Neural cell (in vitro differentiated cells): ENCODE measurements around the gene S100A11.

Experiments
- EP300 ChIP-seq: fragments of 450-650 bp; conservative IDR thresholded peaks from 2 replicates; pipeline ENCODE4 v1.6.1; 2014; ENCODE audit warnings: antibody characterized with exemption, mild to moderate bottlenecking, moderate library complexity; ENCODE audit not compliant: poor library complexity, severe bottlenecking
- EZH2 ChIP-seq: fragments of 200-600, 300-800 bp; shearing (Covaris generic), sonication (generic); IDR thresholded peaks from 2 replicates; pipeline ENCODE4 v1.6.1; 2014; ENCODE audit warnings: antibody characterized with exemption, low read length, borderline replicate concordance, mild to moderate bottlenecking; ENCODE audit not compliant: insufficient read depth, poor library complexity, severe bottlenecking
- POLR2AphosphoS5 ChIP-seq: IDR thresholded peaks from 2 replicates; pipeline ENCODE4 v1.6.1; 2012
- RAD21 ChIP-seq: fragments of 450-650 bp; conservative IDR thresholded peaks from 2 replicates; pipeline ENCODE4 v1.6.1; 2014; ENCODE audit warnings: antibody characterized with exemption, mild to moderate bottlenecking, moderate library complexity
- TF ChIP-seq, protein P1 (sequence below): fragments of 450-650 bp; IDR thresholded peaks from 2 replicates; pipeline ENCODE4 v1.5.1; 2014; ENCODE audit warnings: antibody characterized with exemption, mild to moderate bottlenecking, moderate library complexity; ENCODE audit not compliant: poor library complexity, severe bottlenecking
- TF ChIP-seq, protein P2 (sequence below): IDR thresholded peaks from 2 replicates; pipeline ENCODE4 v1.6.1; 2012; ENCODE audit warnings: borderline replicate concordance

GRCh38 chr1:152002960-152003359, 33.8 kb downstream of the S100A11 start:
- TF ChIP-seq, protein P1, sequence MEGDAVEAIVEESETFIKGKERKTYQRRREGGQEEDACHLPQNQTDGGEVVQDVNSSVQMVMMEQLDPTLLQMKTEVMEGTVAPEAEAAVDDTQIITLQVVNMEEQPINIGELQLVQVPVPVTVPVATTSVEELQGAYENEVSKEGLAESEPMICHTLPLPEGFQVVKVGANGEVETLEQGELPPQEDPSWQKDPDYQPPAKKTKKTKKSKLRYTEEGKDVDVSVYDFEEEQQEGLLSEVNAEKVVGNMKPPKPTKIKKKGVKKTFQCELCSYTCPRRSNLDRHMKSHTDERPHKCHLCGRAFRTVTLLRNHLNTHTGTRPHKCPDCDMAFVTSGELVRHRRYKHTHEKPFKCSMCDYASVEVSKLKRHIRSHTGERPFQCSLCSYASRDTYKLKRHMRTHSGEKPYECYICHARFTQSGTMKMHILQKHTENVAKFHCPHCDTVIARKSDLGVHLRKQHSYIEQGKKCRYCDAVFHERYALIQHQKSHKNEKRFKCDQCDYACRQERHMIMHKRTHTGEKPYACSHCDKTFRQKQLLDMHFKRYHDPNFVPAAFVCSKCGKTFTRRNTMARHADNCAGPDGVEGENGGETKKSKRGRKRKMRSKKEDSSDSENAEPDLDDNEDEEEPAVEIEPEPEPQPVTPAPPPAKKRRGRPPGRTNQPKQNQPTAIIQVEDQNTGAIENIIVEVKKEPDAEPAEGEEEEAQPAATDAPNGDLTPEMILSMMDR = no peak
- TF ChIP-seq POLR2AphosphoS5 (no peak), RAD21 (no peak), EZH2 (no peak), EP300 (no peak)
- TF ChIP-seq, protein P2, sequence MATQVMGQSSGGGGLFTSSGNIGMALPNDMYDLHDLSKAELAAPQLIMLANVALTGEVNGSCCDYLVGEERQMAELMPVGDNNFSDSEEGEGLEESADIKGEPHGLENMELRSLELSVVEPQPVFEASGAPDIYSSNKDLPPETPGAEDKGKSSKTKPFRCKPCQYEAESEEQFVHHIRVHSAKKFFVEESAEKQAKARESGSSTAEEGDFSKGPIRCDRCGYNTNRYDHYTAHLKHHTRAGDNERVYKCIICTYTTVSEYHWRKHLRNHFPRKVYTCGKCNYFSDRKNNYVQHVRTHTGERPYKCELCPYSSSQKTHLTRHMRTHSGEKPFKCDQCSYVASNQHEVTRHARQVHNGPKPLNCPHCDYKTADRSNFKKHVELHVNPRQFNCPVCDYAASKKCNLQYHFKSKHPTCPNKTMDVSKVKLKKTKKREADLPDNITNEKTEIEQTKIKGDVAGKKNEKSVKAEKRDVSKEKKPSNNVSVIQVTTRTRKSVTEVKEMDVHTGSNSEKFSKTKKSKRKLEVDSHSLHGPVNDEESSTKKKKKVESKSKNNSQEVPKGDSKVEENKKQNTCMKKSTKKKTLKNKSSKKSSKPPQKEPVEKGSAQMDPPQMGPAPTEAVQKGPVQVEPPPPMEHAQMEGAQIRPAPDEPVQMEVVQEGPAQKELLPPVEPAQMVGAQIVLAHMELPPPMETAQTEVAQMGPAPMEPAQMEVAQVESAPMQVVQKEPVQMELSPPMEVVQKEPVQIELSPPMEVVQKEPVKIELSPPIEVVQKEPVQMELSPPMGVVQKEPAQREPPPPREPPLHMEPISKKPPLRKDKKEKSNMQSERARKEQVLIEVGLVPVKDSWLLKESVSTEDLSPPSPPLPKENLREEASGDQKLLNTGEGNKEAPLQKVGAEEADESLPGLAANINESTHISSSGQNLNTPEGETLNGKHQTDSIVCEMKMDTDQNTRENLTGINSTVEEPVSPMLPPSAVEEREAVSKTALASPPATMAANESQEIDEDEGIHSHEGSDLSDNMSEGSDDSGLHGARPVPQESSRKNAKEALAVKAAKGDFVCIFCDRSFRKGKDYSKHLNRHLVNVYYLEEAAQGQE = no peak
